Activated naive CD8-positive, alpha-beta T cell treated with anti-CD3 and anti-CD28 coated beads, Interleukin-2, amount 50 U/mL, for 24 hours (primary cell): ENCODE results near the gene HOMER3.
"Not testable (repeated sequence)": the region's sequence is repeated elsewhere in the genome, so short reads cannot be mapped to it uniquely, and the experiment has no call there.

Source experiments
- ATAC-seq: fragments of 150-1000 bp; cut with Tn5 transposase; one replicate; pipeline ENCODE4 v1.10.0; 2021
- DNase-seq: peaks from one replicate; pipeline ENCODE4 v3.0.0; 2021
- H3K27ac Mint-ChIP-seq: one replicate; pipeline ENCODE4 v1.8.0; 2021; ENCODE audit warnings: mild to moderate bottlenecking, mixed read lengths
- H3K27me3 Mint-ChIP-seq: one replicate; pipeline ENCODE4 v1.8.0; 2021; ENCODE audit warnings: mixed read lengths
- H3K36me3 Mint-ChIP-seq: one replicate; pipeline ENCODE4 v1.8.0; 2021; ENCODE audit warnings: low read depth, mixed read lengths
- H3K4me1 Mint-ChIP-seq: one replicate; pipeline ENCODE4 v1.8.0; 2021; ENCODE audit warnings: mixed read lengths
- H3K4me3 Mint-ChIP-seq: one replicate; pipeline ENCODE4 v1.8.0; 2021; ENCODE audit warnings: mild to moderate bottlenecking, moderate library complexity, mixed read lengths
- H3K9me3 Mint-ChIP-seq: one replicate; pipeline ENCODE4 v1.8.0; 2021; ENCODE audit warnings: mixed read lengths

Gene HOMER3

GRCh38 chr19:18921593-18921992, 19.4 kb downstream of the HOMER3 start:
- peaks cover 38% of the 10 kb centered on the region for H3K4me1 Mint-ChIP-seq
- peaks cover 3% of the 10 kb centered on the region for H3K27me3 Mint-ChIP-seq
- no peak for DNase-seq
- H3K4me3 Mint-ChIP-seq, result no peak overlapping the region
- no peak overlapping the region for H3K27ac Mint-ChIP-seq
- peaks cover 49% of the 10 kb centered on the region for H3K36me3 Mint-ChIP-seq
- no peaks in the 10 kb centered on the region for H3K9me3 Mint-ChIP-seq
- ATAC-seq, result no peak

- peaks cover 46% of the 10 kb centered on the region for H3K4me1 Mint-ChIP-seq
- ATAC-seq (no peak), DNase-seq (no peak)
- H3K4me3 Mint-ChIP-seq, result peak overlapping the region; percentile 94
- no peaks in the 10 kb centered on the region for H3K9me3 Mint-ChIP-seq
- H3K36me3 Mint-ChIP-seq, result peaks cover 45% of the 10 kb centered on the region
- peak overlapping the region; percentile 94 for H3K27ac Mint-ChIP-seq
- peaks cover 3% of the 10 kb centered on the region for H3K27me3 Mint-ChIP-seq
Measured at GRCh38 chr19:18920400-18920799, 20.6 kb downstream of the HOMER3 start.

GRCh38 chr19:18919900-18920214, 21.2 kb downstream of the HOMER3 start:
- H3K27me3 Mint-ChIP-seq, result peaks cover 3% of the 10 kb centered on the region
- H3K36me3 Mint-ChIP-seq, result peaks cover 48% of the 10 kb centered on the region
- peaks cover 50% of the 10 kb centered on the region for H3K4me1 Mint-ChIP-seq
- H3K4me3 Mint-ChIP-seq, result peak overlapping the region; percentile 94
- peak overlapping the region; percentile 94 for H3K27ac Mint-ChIP-seq
- H3K9me3 Mint-ChIP-seq, result no peaks in the 10 kb centered on the region
- DNase-seq (no peak), ATAC-seq (no peak)

DNA sequence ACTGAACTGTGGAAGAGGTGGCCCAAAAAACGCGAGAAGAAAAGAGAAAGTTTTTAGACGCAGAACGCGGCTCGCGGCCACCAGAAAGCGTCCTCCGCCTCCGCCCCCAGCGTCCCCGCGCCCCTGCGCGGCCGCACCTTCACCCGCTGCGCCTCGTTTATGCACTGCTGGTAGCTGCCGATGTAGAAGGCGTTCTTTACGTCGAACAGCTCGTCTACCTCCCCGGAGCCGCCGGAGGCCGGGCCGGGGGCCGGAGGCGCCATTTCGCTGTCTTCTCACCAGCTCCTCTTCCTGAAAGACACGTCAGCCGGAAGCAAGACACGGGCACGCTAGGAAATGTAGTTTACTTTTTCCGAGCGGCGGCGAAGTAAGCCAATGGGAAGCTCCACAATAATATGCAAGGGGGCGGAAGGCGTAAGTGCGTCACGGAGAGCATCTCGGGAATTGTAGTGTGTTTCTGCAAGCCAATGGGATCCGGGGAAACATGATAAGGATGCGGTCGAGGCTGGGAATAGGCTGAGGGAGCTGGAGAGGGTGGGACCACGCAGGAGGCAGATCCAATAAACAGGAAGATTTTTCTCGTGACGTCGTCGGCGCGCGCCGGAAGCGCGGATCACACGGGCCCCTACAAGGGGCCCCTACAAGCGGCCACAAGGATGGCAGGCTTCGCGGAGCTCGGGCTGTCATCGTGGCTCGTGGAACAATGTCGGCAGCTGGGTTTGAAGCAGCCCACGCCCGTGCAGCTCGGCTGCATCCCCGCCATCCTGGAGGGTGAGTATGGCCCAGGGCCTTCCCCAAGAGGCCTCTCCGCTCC, 21.7 kb downstream of the HOMER3 start, which contains the start of the genes COPE and DDX49:
COPE (minus strand) TSS at position 302 of the 814 bp plus-strand sequence; CDS start at position 263, 39 bp downstream.
DDX49 (plus strand) TSS at position 630 of the 814 bp plus-strand sequence; CDS start at position 657, 27 bp downstream.
- peaks cover 50% of the 10 kb centered on the region for H3K4me1 Mint-ChIP-seq
- H3K36me3 Mint-ChIP-seq, result peaks cover 43% of the 10 kb centered on the region
- no peaks in the 10 kb centered on the region for H3K9me3 Mint-ChIP-seq
- H3K27ac Mint-ChIP-seq, result peak within 1 kb of the TSS; percentile 94
- ATAC-seq, result peak; percentile 96
- H3K27me3 Mint-ChIP-seq, result peaks cover 3% of the 10 kb centered on the region
- peak within 1 kb of the TSS; percentile 94 for H3K4me3 Mint-ChIP-seq
- DNase-seq, result peak; percentile 98

- not testable (repeated sequence) for H3K27me3 Mint-ChIP-seq, H3K9me3 Mint-ChIP-seq
- H3K36me3 Mint-ChIP-seq, result peaks cover 40% of the 10 kb centered on the region
Measured at GRCh38 chr19:18917593-18917992, 23.4 kb downstream of the HOMER3 start.

DNA sequence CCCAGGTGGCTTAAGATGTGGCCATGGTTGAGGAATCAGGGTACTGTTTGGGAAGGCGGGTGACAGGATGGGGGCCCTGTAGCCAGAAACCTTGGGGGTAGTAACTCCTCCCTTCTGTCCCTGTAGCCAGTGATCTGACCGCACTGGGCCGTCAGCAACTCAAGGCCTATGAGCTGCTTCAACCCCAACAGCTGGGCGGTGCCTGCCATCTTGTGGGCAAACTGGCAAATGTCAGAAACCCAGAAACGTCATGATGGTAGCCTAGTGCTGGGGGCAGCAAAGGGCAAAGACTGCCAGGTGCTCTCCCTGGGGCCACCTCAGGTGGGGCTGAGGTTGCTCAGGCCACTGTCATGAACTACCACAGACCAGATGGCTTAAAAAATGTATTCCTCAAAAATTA, 25.4 kb downstream of the HOMER3 start:
- Mint-ChIP-seq H3K9me3 (no peaks in the 10 kb centered on the region), H3K27ac (peak overlapping the region; percentile 39), H3K36me3 (peaks cover 32% of the 10 kb centered on the region), H3K27me3 (peaks cover 3% of the 10 kb centered on the region), H3K4me1 (peaks cover 48% of the 10 kb centered on the region), H3K4me3 (no peak overlapping the region)
- ATAC-seq (no peak), DNase-seq (peak; percentile 51)

More at GRCh38 chr19:18917593-18917992, 23.4 kb downstream of the HOMER3 start:
- peak overlapping the region; percentile 44 for H3K27ac Mint-ChIP-seq
- ATAC-seq, DNase-seq: not testable (repeated sequence)
- H3K4me3 Mint-ChIP-seq, result peak overlapping the region; percentile 94
- H3K4me1 Mint-ChIP-seq, result peaks cover 55% of the 10 kb centered on the region

- Mint-ChIP-seq H3K4me1 (peaks cover 30% of the 10 kb centered on the region), H3K36me3 (peaks cover 24% of the 10 kb centered on the region), H3K9me3 (no peaks in the 10 kb centered on the region), H3K27me3 (no peaks in the 10 kb centered on the region), H3K4me3 (no peak overlapping the region), H3K27ac (no peak overlapping the region)
- DNase-seq, result no peak
- ATAC-seq, result no peak
Measured at GRCh38 chr19:18913466-18913865, 27.6 kb downstream of the HOMER3 start.

DNA sequence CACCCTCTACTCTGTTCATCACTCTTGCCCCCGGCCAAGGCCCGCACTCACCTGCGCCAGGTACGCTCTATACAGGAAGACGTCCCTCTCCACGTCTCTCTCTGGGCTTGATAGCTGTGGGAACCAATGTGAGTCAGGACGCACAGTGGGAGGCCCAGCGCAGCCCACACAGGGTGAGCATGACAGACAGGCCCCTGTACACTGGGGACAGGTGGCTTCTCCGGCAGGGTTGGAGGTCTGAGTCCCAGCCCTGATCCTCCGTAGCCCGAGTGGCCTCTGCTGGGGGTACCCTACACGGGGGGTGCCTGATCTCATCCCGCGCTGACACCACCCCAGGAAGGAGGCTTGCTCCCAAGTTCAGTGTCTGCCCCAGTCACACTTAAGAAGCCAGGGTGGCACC, 28.1 kb downstream of the HOMER3 start:
- Mint-ChIP-seq H3K4me3 (no peak overlapping the region), H3K4me1 (peaks cover 26% of the 10 kb centered on the region), H3K27ac (no peak overlapping the region), H3K27me3 (no peaks in the 10 kb centered on the region), H3K36me3 (peaks cover 24% of the 10 kb centered on the region), H3K9me3 (no peaks in the 10 kb centered on the region)
- DNase-seq (no peak), ATAC-seq (no peak)

GRCh38 chr19:18910801-18911436, 30.1 kb downstream of the HOMER3 start:
- DNase-seq (no peak), ATAC-seq (no peak)
- peaks cover 17% of the 10 kb centered on the region for H3K36me3 Mint-ChIP-seq
- no peaks in the 10 kb centered on the region for H3K27me3 Mint-ChIP-seq
- H3K9me3 Mint-ChIP-seq, result no peaks in the 10 kb centered on the region
- peaks cover 12% of the 10 kb centered on the region for H3K4me1 Mint-ChIP-seq
- H3K27ac Mint-ChIP-seq, result no peak overlapping the region
- H3K4me3 Mint-ChIP-seq, result no peak overlapping the region

GRCh38 chr19:18910010-18910409, 31.0 kb downstream of the HOMER3 start:
- no peaks in the 10 kb centered on the region for H3K9me3 Mint-ChIP-seq
- no peaks in the 10 kb centered on the region for H3K27me3 Mint-ChIP-seq
- no peak overlapping the region for H3K27ac Mint-ChIP-seq
- ATAC-seq (no peak), DNase-seq (no peak)
- peaks cover 17% of the 10 kb centered on the region for H3K36me3 Mint-ChIP-seq
- H3K4me1 Mint-ChIP-seq, result peaks cover 6% of the 10 kb centered on the region
- H3K4me3 Mint-ChIP-seq, result no peak overlapping the region

DNA sequence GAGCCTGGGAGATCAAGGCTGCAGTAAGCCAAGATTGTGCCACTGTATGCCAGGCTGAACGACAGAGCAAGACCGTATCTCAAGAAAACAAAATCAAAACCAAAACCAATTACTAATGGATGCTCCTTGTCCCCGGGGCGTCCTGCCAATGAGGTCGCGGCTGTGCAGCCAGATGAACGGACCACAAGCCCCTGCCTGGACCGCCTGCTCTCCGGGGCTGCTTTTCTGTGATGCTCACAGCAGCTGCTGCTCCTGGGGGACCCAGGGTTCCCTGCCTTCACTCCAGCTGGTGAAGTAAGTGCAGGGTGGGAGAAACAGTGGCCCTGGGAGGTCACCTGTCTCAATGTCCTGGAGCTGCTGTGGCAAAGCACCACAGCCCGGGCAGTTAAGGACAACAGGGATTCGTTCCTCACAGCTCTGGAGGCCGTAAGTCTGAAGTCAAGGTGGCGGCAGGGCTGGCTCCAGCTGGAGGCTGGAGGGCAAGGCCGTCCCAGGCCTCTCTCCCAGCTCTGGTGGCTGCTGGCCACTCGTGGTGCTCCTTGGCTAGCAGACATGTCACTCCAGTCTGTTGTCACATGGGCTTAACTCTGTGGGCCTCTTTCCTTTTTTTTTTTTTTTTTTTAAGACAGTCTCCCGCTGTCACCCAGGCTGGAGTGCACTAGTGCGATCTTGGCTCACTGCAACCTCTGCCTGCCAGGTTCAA, 31.9 kb downstream of the HOMER3 start:
- no peaks in the 10 kb centered on the region for H3K9me3 Mint-ChIP-seq
- DNase-seq (no peak), ATAC-seq (no peak)
- peaks cover 16% of the 10 kb centered on the region for H3K36me3 Mint-ChIP-seq
- H3K27ac Mint-ChIP-seq, result no peak overlapping the region
- H3K4me3 Mint-ChIP-seq, result no peak overlapping the region
- peaks cover 5% of the 10 kb centered on the region for H3K4me1 Mint-ChIP-seq
- H3K27me3 Mint-ChIP-seq, result no peaks in the 10 kb centered on the region

GRCh38 chr19:18906605-18907519, 34.2 kb downstream of the HOMER3 start:
- Mint-ChIP-seq H3K27me3 (no peaks in the 10 kb centered on the region), H3K27ac (no peak overlapping the region), H3K9me3 (no peaks in the 10 kb centered on the region), H3K4me1 (no peaks in the 10 kb centered on the region), H3K4me3 (no peak overlapping the region), H3K36me3 (peaks cover 7% of the 10 kb centered on the region)
- no peak for DNase-seq
- ATAC-seq, result no peak

- H3K27me3 Mint-ChIP-seq, result no peaks in the 10 kb centered on the region
- peaks cover 7% of the 10 kb centered on the region for H3K36me3 Mint-ChIP-seq
- H3K27ac Mint-ChIP-seq, result no peak overlapping the region
- no peaks in the 10 kb centered on the region for H3K9me3 Mint-ChIP-seq
- ATAC-seq, result no peak
- H3K4me1 Mint-ChIP-seq, result no peaks in the 10 kb centered on the region
- DNase-seq, result no peak
- H3K4me3 Mint-ChIP-seq, result no peak overlapping the region
Measured at GRCh38 chr19:18905513-18906236, 35.3 kb downstream of the HOMER3 start.
